ENCODE data around the gene HBZ.
"Not testable (repeated sequence)": the region's sequence is repeated elsewhere in the genome, so short reads cannot be mapped to it uniquely, and the experiment has no call there.

HBZ gene

DNA sequence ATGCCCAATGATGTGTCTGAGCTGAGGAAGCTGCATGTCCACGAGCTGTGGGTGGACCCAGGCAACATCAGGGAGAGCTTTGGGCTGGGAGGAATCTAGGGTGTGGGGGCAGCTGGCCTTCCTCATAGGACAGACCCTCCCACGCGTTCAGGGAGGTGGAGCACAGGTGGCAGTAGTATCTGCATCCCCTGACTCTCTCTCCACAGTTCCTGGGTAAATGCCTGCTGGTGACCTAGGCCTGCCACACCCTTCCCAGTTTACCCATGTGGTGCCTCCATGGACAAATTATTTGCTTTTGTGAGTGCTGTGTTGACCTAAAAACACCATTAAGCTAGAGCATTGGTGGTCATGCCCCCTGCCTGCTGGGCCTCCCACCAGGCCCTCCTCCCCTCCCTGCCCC lies 16.6 kb downstream of the HBZ start:
- Histone ChIP-seq H2BK15ac (ENCODE audit: low read depth, poor library complexity, severe bottlenecking) (no peak overlapping the region), H3K4ac (ENCODE audit: low read depth in 1 of 2, low read length in 2 of 2) (no peak overlapping the region), H2AFZ (ENCODE audit: low read depth, low read length) (no peak overlapping the region), H2AK5ac (ENCODE audit: low read length, severe bottlenecking) (no peak overlapping the region), H3K4me2 (ENCODE audit: low read length, poor library complexity, severe bottlenecking) (no peak overlapping the region), H3K27me3 (ENCODE audit: control insufficient read depth in 1 of 2, insufficient read depth in 1 of 2, low read length in 2 of 2) (peaks cover 57 to 59% of the 10 kb centered on the region in 2 experiments), H2BK12ac (ENCODE audit: low read length in 2 of 2) (no peak overlapping the region), H3K14ac (ENCODE audit: low read length in 2 of 2) (no peak overlapping the region), H3K4me3 (ENCODE audit: insufficient read depth in 1 of 2, low read depth in 1 of 2, low read length in 2 of 2) (no peak overlapping the region), H2BK5ac (ENCODE audit: low read depth, low read length, poor library complexity, severe bottlenecking) (no peak overlapping the region), H3K27ac (ENCODE audit: low read length, poor library complexity, severe bottlenecking) (no peak overlapping the region), H3K4me1 (ENCODE audit: control insufficient read depth, insufficient read depth, low read depth, low read length) (peaks cover 17% of the 10 kb centered on the region), H3K79me1 (replicated peaks; ENCODE audit: low read length, poor library complexity, severe bottlenecking) (no peaks in the 10 kb centered on the region), H3K9ac (ENCODE audit: low read length) (no peak overlapping the region), H3K36me3 (ENCODE audit: control insufficient read depth in 1 of 2, insufficient read depth in 2 of 2, low read depth in 1 of 2, low read length in 2 of 2) (no peaks in the 10 kb centered on the region), H3K9me3 (ENCODE audit: control insufficient read depth, low read length) (no peaks in the 10 kb centered on the region), H4K91ac (ENCODE audit: low read length) (no peak overlapping the region), H2BK120ac (ENCODE audit: low read depth, low read length) (no peak overlapping the region), H4K8ac (ENCODE audit: low read length) (no peak overlapping the region), H3K23ac (ENCODE audit: low read length in 2 of 2) (no peak overlapping the region), H3K18ac (ENCODE audit: low read depth in 1 of 2, low read length in 2 of 2) (no peak overlapping the region)
- DNase-seq: no peak
- 38% methylated on average over 3 of the region's 3 CpGs for WGBS

DNA sequence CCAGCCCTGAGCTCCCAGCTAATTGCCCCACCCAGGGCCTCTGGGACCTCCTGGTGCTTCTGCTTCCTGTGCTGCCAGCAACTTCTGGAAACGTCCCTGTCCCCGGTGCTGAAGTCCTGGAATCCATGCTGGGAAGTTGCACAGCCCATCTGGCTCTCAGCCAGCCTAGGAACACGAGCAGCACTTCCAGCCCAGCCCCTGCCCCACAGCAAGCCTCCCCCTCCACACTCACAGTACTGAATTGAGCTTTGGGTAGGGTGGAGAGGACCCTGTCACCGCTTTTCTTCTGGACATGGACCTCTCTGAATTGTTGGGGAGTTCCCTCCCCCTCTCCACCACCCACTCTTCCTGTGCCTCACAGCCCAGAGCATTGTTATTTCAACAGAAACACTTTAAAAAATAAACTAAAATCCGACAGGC lies 17.7 kb downstream of the HBZ start:
- not testable (repeated sequence) for H3K4me3 ChIP-seq (ENCODE audit: insufficient read depth in 1 of 2, low read depth in 1 of 2, low read length in 2 of 2); H3K18ac ChIP-seq (ENCODE audit: low read depth in 1 of 2, low read length in 2 of 2); H3K4me2 ChIP-seq (ENCODE audit: low read length, poor library complexity, severe bottlenecking); H2BK5ac ChIP-seq (ENCODE audit: low read depth, low read length, poor library complexity, severe bottlenecking); H3K27ac ChIP-seq (ENCODE audit: low read length, poor library complexity, severe bottlenecking); H2AFZ ChIP-seq (ENCODE audit: low read depth, low read length); H3K14ac ChIP-seq (ENCODE audit: low read length in 2 of 2); H3K9ac ChIP-seq (ENCODE audit: low read length); H4K8ac ChIP-seq (ENCODE audit: low read length); H2BK12ac ChIP-seq (ENCODE audit: low read length in 2 of 2); H3K23ac ChIP-seq (ENCODE audit: low read length in 2 of 2); H3K9me3 ChIP-seq (ENCODE audit: control insufficient read depth, low read length); H2BK120ac ChIP-seq (ENCODE audit: low read depth, low read length); H3K4ac ChIP-seq (ENCODE audit: low read depth in 1 of 2, low read length in 2 of 2); H2BK15ac ChIP-seq (ENCODE audit: low read depth, poor library complexity, severe bottlenecking); H3K79me1 ChIP-seq (replicated peaks; ENCODE audit: low read length, poor library complexity, severe bottlenecking); H4K91ac ChIP-seq (ENCODE audit: low read length); H3K36me3 ChIP-seq (ENCODE audit: control insufficient read depth in 1 of 2, insufficient read depth in 2 of 2, low read depth in 1 of 2, low read length in 2 of 2); H2AK5ac ChIP-seq (ENCODE audit: low read length, severe bottlenecking)
- peaks cover 57 to 65% of the 10 kb centered on the region in 2 experiments for H3K27me3 ChIP-seq (ENCODE audit: control insufficient read depth in 1 of 2, insufficient read depth in 1 of 2, low read length in 2 of 2)
- H3K4me1 ChIP-seq (ENCODE audit: control insufficient read depth, insufficient read depth, low read depth, low read length): peaks cover 14% of the 10 kb centered on the region
- peak; percentile 33 for DNase-seq
- 0% methylated on average over 4 of the region's 5 CpGs for WGBS

DNA sequence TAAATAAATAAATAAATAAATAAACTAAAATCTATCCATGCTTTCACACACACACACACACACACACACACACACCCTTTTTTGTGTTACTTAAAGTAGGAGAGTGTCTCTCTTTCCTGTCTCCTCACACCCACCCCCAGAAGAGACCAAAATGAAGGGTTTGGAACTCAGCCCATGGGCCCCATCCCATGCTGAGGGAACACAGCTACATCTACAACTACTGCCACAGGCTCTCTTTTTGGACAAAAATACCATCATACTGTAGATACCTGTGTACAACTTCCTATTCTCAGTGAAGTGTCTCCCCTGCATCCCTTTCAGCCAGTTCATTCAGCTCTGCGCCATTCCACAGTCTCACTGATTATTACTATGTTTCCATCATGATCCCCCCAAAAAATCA lies 18.3 kb downstream of the HBZ start:
- Histone ChIP-seq H2BK5ac (ENCODE audit: low read depth, low read length, poor library complexity, severe bottlenecking) (no peak overlapping the region), H3K4ac (ENCODE audit: low read depth in 1 of 2, low read length in 2 of 2) (no peak overlapping the region)

DNA sequence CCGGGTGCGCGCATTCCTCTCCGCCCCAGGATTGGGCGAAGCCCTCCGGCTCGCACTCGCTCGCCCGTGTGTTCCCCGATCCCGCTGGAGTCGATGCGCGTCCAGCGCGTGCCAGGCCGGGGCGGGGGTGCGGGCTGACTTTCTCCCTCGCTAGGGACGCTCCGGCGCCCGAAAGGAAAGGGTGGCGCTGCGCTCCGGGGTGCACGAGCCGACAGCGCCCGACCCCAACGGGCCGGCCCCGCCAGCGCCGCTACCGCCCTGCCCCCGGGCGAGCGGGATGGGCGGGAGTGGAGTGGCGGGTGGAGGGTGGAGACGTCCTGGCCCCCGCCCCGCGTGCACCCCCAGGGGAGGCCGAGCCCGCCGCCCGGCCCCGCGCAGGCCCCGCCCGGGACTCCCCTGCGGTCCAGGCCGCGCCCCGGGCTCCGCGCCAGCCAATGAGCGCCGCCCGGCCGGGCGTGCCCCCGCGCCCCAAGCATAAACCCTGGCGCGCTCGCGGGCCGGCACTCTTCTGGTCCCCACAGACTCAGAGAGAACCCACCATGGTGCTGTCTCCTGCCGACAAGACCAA lies 20.0 kb downstream of the HBZ start, which contains the start of gene HBA2:
TSS of gene HBA2 (plus strand) at position 503 of the 568 bp plus-strand sequence. CDS start at position 540, 37 bp downstream.
- H3K4me2 ChIP-seq (ENCODE audit: low read length, poor library complexity, severe bottlenecking); DNase-seq; H3K23ac ChIP-seq (ENCODE audit: low read length in 2 of 2); H2AK5ac ChIP-seq (ENCODE audit: low read length, severe bottlenecking); H4K8ac ChIP-seq (ENCODE audit: low read length); H3K18ac ChIP-seq (ENCODE audit: low read depth in 1 of 2, low read length in 2 of 2); H3K4me1 ChIP-seq (ENCODE audit: control insufficient read depth, insufficient read depth, low read depth, low read length); H3K27ac ChIP-seq (ENCODE audit: low read length, poor library complexity, severe bottlenecking); H2BK120ac ChIP-seq (ENCODE audit: low read depth, low read length); H3K9ac ChIP-seq (ENCODE audit: low read length); H3K4ac ChIP-seq (ENCODE audit: low read depth in 1 of 2, low read length in 2 of 2); H3K14ac ChIP-seq (ENCODE audit: low read length in 2 of 2); H2AFZ ChIP-seq (ENCODE audit: low read depth, low read length); H2BK15ac ChIP-seq (ENCODE audit: low read depth, poor library complexity, severe bottlenecking); H3K36me3 ChIP-seq (ENCODE audit: control insufficient read depth in 1 of 2, insufficient read depth in 2 of 2, low read depth in 1 of 2, low read length in 2 of 2); H3K9me3 ChIP-seq (ENCODE audit: control insufficient read depth, low read length); H3K79me1 ChIP-seq (replicated peaks; ENCODE audit: low read length, poor library complexity, severe bottlenecking); H2BK12ac ChIP-seq (ENCODE audit: low read length in 2 of 2); H4K91ac ChIP-seq (ENCODE audit: low read length); H2BK5ac ChIP-seq (ENCODE audit: low read depth, low read length, poor library complexity, severe bottlenecking); H3K4me3 ChIP-seq (ENCODE audit: insufficient read depth in 1 of 2, low read depth in 1 of 2, low read length in 2 of 2): not testable (repeated sequence)
- peaks cover 48 to 53% of the 10 kb centered on the region in 2 experiments for H3K27me3 ChIP-seq (ENCODE audit: control insufficient read depth in 1 of 2, insufficient read depth in 1 of 2, low read length in 2 of 2)
- WGBS: no CpG with 5 or more reads among the region's 74 CpGs

More for the DNA sequence above, 18.3 kb downstream of the HBZ start:
- no peak for DNase-seq
- no peak overlapping the region for H3K27ac ChIP-seq (ENCODE audit: low read length, poor library complexity, severe bottlenecking)
- no peak overlapping the region for H2BK15ac ChIP-seq (ENCODE audit: low read depth, poor library complexity, severe bottlenecking)
- no peak overlapping the region for H4K91ac ChIP-seq (ENCODE audit: low read length)
- no peaks in the 10 kb centered on the region for H3K36me3 ChIP-seq (ENCODE audit: control insufficient read depth in 1 of 2, insufficient read depth in 2 of 2, low read depth in 1 of 2, low read length in 2 of 2)
- no peak overlapping the region for H4K8ac ChIP-seq (ENCODE audit: low read length)
- H2BK120ac ChIP-seq (ENCODE audit: low read depth, low read length): no peak overlapping the region
- no peak overlapping the region for H2BK12ac ChIP-seq (ENCODE audit: low read length in 2 of 2)
- H3K27me3 ChIP-seq (ENCODE audit: control insufficient read depth in 1 of 2, insufficient read depth in 1 of 2, low read length in 2 of 2): peaks cover 58 to 65% of the 10 kb centered on the region in 2 experiments
- H2AK5ac ChIP-seq (ENCODE audit: low read length, severe bottlenecking): no peak overlapping the region
- H3K14ac ChIP-seq (ENCODE audit: low read length in 2 of 2): no peak overlapping the region
- 33% methylated on average over 1 of the region's 1 CpG for WGBS
- H2AFZ ChIP-seq (ENCODE audit: low read depth, low read length): no peak overlapping the region
- peaks cover 7% of the 10 kb centered on the region for H3K4me1 ChIP-seq (ENCODE audit: control insufficient read depth, insufficient read depth, low read depth, low read length)
- no peaks in the 10 kb centered on the region for H3K9me3 ChIP-seq (ENCODE audit: control insufficient read depth, low read length)
- no peaks in the 10 kb centered on the region for H3K79me1 ChIP-seq (replicated peaks; ENCODE audit: low read length, poor library complexity, severe bottlenecking)
- no peak overlapping the region for H3K23ac ChIP-seq (ENCODE audit: low read length in 2 of 2)
- no peak overlapping the region for H3K4me2 ChIP-seq (ENCODE audit: low read length, poor library complexity, severe bottlenecking)
- H3K9ac ChIP-seq (ENCODE audit: low read length): no peak overlapping the region
- no peak overlapping the region for H3K18ac ChIP-seq (ENCODE audit: low read depth in 1 of 2, low read length in 2 of 2)
- H3K4me3 ChIP-seq (ENCODE audit: insufficient read depth in 1 of 2, low read depth in 1 of 2, low read length in 2 of 2): no peak overlapping the region
